ENCODE data around the gene CORO6. TPM values are rescaled to one million over a fixed set of nuclear protein-coding genes. Genes with fewer than 3 reads are reported as not detected.

CORO6 gene
- total and polyA plus RNA-seq, 2 experiments from 2014 or later = 2.6 to 5.2 TPM

- Histone ChIP-seq H3K36me3 (ENCODE audit: insufficient read depth) (no peaks in the 10 kb centered on the region; the same call in 1 of the 2 replicates), H3F3A (replicated peaks; ENCODE audit: low read depth) (no peaks in the 10 kb centered on the region), H2AFZ (no peak overlapping the region), H4K20me1 (replicated peaks; ENCODE audit: insufficient read depth) (peaks cover 15% of the 10 kb centered on the region; the same call in 1 of the 2 replicates), H3K27ac (ENCODE audit: low read depth) (no peak overlapping the region), H3K9me2 (ENCODE audit: insufficient read depth) (no peaks in the 10 kb centered on the region), H3K4me3 (no peak overlapping the region), H3K27me3 (ENCODE audit: insufficient read depth) (no peaks in the 10 kb centered on the region), H3K79me2 (replicated peaks; ENCODE audit: insufficient read depth) (peaks cover 56% of the 10 kb centered on the region), H3K4me2 (no peak overlapping the region), H3K4me1 (ENCODE audit: insufficient read depth) (peaks cover 8% of the 10 kb centered on the region; the same call in 1 of the 2 replicates)
- Mint-ChIP-seq H3K9me3 (no peaks in the 10 kb centered on the region), H3K4me3 (no peak overlapping the region), H3K27ac (no peak overlapping the region), H3K36me3 (ENCODE audit: low read depth) (no peaks in the 10 kb centered on the region), H3K4me1 (peaks cover 11% of the 10 kb centered on the region), H3K27me3 (ENCODE audit: insufficient read depth, low read depth, poor library complexity) (peaks cover 11% of the 10 kb centered on the region)
- no peak for DNase-seq (ENCODE audit: low spot score)
- ATAC-seq = no peak
- TF ChIP-seq STAT1 (IDR thresholded peaks at IDR 0.05; ENCODE audit: unreplicated experiment) = no peak
- no peak for TF ChIP-seq ZNF114 (CRISPR knock-in tag; IDR thresholded peaks at IDR 0.05)
- TF ChIP-seq EZH2phosphoT487 (IDR thresholded peaks at IDR 0.05; ENCODE audit: unreplicated experiment) = no peak
- TF ChIP-seq ZNF462 (CRISPR knock-in tag; IDR thresholded peaks at IDR 0.05) = no peak
- no peak for TF ChIP-seq ZNF331 (CRISPR knock-in tag; IDR thresholded peaks at IDR 0.05; ENCODE audit: low read depth)
- no peak for TF ChIP-seq JUNB (IDR thresholded peaks at IDR 0.05; ENCODE audit: unreplicated experiment)
- no peak for TF ChIP-seq REST (IDR thresholded peaks at IDR 0.05; ENCODE audit: unreplicated experiment)
- no peak for TF ChIP-seq ETS1 (IDR thresholded peaks at IDR 0.05)
- TF ChIP-seq CREB1 (CRISPR knock-in tag; IDR thresholded peaks at IDR 0.05; ENCODE audit: low read depth) = no peak
- no peak for TF ChIP-seq EZH2 (IDR thresholded peaks at IDR 0.05; ENCODE audit: low read depth, unreplicated experiment)
- TF ChIP-seq CTCF (conservative IDR thresholded peaks at IDR 0.05; ENCODE audit: low read depth in 2 of 2) = no peak
- no peak for TF ChIP-seq POLR2AphosphoS5 (IDR thresholded peaks at IDR 0.05; ENCODE audit: low read depth)
- TF ChIP-seq NANOG (IDR thresholded peaks at IDR 0.05; ENCODE audit: borderline replicate concordance) = no peak
These were observed 19.5 kb downstream of the CORO6 start for GRCh38 chr17:29603109-29603674.
